Testis (tissue), 2 donors: Measurements from ENCODE around the gene ABCC4.

Experiments used
- POLR2A ChIP-seq: fragments of 450-650 bp; IDR thresholded peaks from one replicate; pipeline ENCODE4 v1.6.1; 2017; ENCODE audit warnings: antibody characterized with exemption, mild to moderate bottlenecking, moderate library complexity
- TF ChIP-seq, protein P1 (sequence below), 3 experiments: fragments of 450-650 bp in 2 of 3; fragments of 200-600 bp in 1 of 3; sonication (generic) in 1 of 3; IDR thresholded peaks; one replicate each; pipeline ENCODE4 v1.5.1; 2016 to 2019; ENCODE audit warnings: antibody characterized with exemption in 3 of 3, mild to moderate bottlenecking in 2 of 3, moderate library complexity in 1 of 3

- TF ChIP-seq, protein P1, sequence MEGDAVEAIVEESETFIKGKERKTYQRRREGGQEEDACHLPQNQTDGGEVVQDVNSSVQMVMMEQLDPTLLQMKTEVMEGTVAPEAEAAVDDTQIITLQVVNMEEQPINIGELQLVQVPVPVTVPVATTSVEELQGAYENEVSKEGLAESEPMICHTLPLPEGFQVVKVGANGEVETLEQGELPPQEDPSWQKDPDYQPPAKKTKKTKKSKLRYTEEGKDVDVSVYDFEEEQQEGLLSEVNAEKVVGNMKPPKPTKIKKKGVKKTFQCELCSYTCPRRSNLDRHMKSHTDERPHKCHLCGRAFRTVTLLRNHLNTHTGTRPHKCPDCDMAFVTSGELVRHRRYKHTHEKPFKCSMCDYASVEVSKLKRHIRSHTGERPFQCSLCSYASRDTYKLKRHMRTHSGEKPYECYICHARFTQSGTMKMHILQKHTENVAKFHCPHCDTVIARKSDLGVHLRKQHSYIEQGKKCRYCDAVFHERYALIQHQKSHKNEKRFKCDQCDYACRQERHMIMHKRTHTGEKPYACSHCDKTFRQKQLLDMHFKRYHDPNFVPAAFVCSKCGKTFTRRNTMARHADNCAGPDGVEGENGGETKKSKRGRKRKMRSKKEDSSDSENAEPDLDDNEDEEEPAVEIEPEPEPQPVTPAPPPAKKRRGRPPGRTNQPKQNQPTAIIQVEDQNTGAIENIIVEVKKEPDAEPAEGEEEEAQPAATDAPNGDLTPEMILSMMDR (IDR thresholded peaks at IDR 0.05): no peak
- no peak for TF ChIP-seq POLR2A
Measured at GRCh38 chr13:95231393-95231792, 69.9 kb downstream of the ABCC4 start.
